SK-N-SH treated with all-trans-retinoic acid at 6 μM for 48 hours (cell line): ENCODE results near the gene UVRAG.

ENCODE experiments used
- ATAC-seq: fragments of 200-7000 bp; cut with Tn5 transposase; 3 replicates; pipeline ENCODE4 v1.9.1; 2020; ENCODE audit warnings: mild to moderate bottlenecking, moderate library complexity
- ARNTL ChIP-seq: fragments of 450-650 bp; formaldehyde crosslinking; IDR thresholded peaks from 2 replicates; pipeline ENCODE4 v1.5.0; 2020; ENCODE audit warnings: low read depth, mild to moderate bottlenecking, moderate library complexity, borderline replicate concordance
- BACH2 ChIP-seq: fragments of 250-450 bp; sonication (Bioruptor Pico); IDR thresholded peaks from 2 replicates; pipeline ENCODE4 v1.9.0; 2021; ENCODE audit warnings: mild to moderate bottlenecking, borderline replicate concordance
- CREB5 ChIP-seq: fragments of 250-450 bp; sonication (Bioruptor Pico); IDR thresholded peaks from 2 replicates; pipeline ENCODE4 v1.5.1; 2020; ENCODE audit warnings: low read depth, mild to moderate bottlenecking, moderate library complexity
- CSDC2 ChIP-seq: fragments of 250-450 bp; sonication (Bioruptor Pico); IDR thresholded peaks from 2 replicates; pipeline ENCODE4 v1.5.0; 2020; ENCODE audit warnings: mild to moderate bottlenecking, moderate library complexity
- CSRNP3 ChIP-seq: fragments of 250-450 bp; sonication (Bioruptor Pico); IDR thresholded peaks from 2 replicates; pipeline ENCODE4 v1.5.1; 2021; ENCODE audit warnings: mild to moderate bottlenecking, moderate library complexity
- ESRRG ChIP-seq: fragments of 250-450 bp; sonication (Bioruptor Pico); IDR thresholded peaks from 2 replicates; pipeline ENCODE4 v1.6.1; 2021; ENCODE audit warnings: mild to moderate bottlenecking
- GLIS3 ChIP-seq: fragments of 250-450 bp; sonication (Bioruptor Pico); IDR thresholded peaks from 2 replicates; pipeline ENCODE4 v1.5.0; 2020; ENCODE audit warnings: mild to moderate bottlenecking, moderate library complexity
- OSR1 ChIP-seq: fragments of 250-450 bp; sonication (Bioruptor Pico); IDR thresholded peaks from 2 replicates; pipeline ENCODE4 v1.8.0; 2022; ENCODE audit warnings: moderate library complexity, mild to moderate bottlenecking, inconsistent platforms
- PPARA ChIP-seq: fragments of 250-450 bp; sonication (Bioruptor Pico); IDR thresholded peaks from 2 replicates; pipeline ENCODE4 v1.5.0; 2020; ENCODE audit warnings: mild to moderate bottlenecking, borderline replicate concordance
- RARB ChIP-seq: fragments of 250-450 bp; sonication (Bioruptor Pico); IDR thresholded peaks from 2 replicates; pipeline ENCODE4 v1.8.0; 2021; ENCODE audit warnings: mild to moderate bottlenecking, moderate library complexity
- SNAI2 ChIP-seq: fragments of 250-450 bp; sonication (Bioruptor Pico); IDR thresholded peaks from 2 replicates; pipeline ENCODE4 v1.5.0; 2020; ENCODE audit warnings: mild to moderate bottlenecking, moderate library complexity
- TCF4 ChIP-seq: fragments of 250-450 bp; sonication (Bioruptor Pico); IDR thresholded peaks from 2 replicates; pipeline ENCODE4 v1.8.0; 2021; ENCODE audit warnings: mild to moderate bottlenecking, moderate library complexity, borderline replicate concordance
- TOX ChIP-seq: fragments of 250-450 bp; sonication (Bioruptor Pico); IDR thresholded peaks from 2 replicates; pipeline ENCODE4 v1.8.0; 2021; ENCODE audit warnings: mild to moderate bottlenecking, moderate library complexity, borderline replicate concordance
- ZFP3 ChIP-seq: fragments of 250-450 bp; sonication (Bioruptor Pico); IDR thresholded peaks from 2 replicates; pipeline ENCODE4 v1.5.0; 2020; ENCODE audit warnings: mild to moderate bottlenecking, moderate library complexity
- ZFP30 ChIP-seq: fragments of 450-650 bp; formaldehyde crosslinking; IDR thresholded peaks from 2 replicates; pipeline ENCODE4 v1.5.0; 2022; ENCODE audit warnings: mild to moderate bottlenecking, moderate library complexity
- ZNF565 ChIP-seq: fragments of 450-650 bp; formaldehyde crosslinking; conservative IDR thresholded peaks from 2 replicates; pipeline ENCODE4 v1.5.0; 2020; ENCODE audit warnings: low read depth, mild to moderate bottlenecking, moderate library complexity
- ZNF70 ChIP-seq: fragments of 450-650 bp; formaldehyde crosslinking; IDR thresholded peaks from 2 replicates; pipeline ENCODE4 v1.5.0; 2020; ENCODE audit warnings: mild to moderate bottlenecking, moderate library complexity
- ZNF8 ChIP-seq: fragments of 450-650 bp; formaldehyde crosslinking; IDR thresholded peaks from 2 replicates; pipeline ENCODE4 v1.5.0; 2020; ENCODE audit warnings: mild to moderate bottlenecking, moderate library complexity
- TF ChIP-seq, protein P1 (sequence below): fragments of 250-450 bp; sonication (Bioruptor Pico); IDR thresholded peaks from 2 replicates; pipeline ENCODE4 v1.5.0; 2020; ENCODE audit warnings: mild to moderate bottlenecking, moderate library complexity
- TF ChIP-seq, protein P2 (sequence below): fragments of 250-450 bp; sonication (Bioruptor Pico); IDR thresholded peaks from 2 replicates; pipeline ENCODE4 v1.8.0; 2020; ENCODE audit warnings: mild to moderate bottlenecking, moderate library complexity, borderline replicate concordance

The UVRAG gene

DNA sequence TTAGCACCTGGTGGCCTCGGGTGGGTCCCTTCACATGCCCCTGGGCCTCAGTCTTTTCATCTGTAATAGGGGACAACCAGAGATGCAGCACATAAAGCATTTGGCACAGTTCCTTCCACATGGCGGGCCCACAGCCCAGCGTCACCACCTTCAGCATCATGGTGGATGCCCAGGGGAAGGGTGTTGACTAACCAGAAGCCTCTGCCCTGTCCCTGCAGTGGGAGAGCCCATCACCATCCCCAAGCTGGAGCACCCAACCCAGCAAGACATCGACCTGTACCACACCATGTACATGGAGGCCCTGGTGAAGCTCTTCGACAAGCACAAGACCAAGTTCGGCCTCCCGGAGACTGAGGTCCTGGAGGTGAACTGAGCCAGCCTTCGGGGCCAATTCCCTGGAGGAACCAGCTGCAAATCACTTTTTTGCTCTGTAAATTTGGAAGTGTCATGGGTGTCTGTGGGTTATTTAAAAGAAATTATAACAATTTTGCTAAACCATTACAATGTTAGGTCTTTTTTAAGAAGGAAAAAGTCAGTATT is 14.8 kb upstream of the UVRAG start (continued):
- TF ChIP-seq, protein P1, sequence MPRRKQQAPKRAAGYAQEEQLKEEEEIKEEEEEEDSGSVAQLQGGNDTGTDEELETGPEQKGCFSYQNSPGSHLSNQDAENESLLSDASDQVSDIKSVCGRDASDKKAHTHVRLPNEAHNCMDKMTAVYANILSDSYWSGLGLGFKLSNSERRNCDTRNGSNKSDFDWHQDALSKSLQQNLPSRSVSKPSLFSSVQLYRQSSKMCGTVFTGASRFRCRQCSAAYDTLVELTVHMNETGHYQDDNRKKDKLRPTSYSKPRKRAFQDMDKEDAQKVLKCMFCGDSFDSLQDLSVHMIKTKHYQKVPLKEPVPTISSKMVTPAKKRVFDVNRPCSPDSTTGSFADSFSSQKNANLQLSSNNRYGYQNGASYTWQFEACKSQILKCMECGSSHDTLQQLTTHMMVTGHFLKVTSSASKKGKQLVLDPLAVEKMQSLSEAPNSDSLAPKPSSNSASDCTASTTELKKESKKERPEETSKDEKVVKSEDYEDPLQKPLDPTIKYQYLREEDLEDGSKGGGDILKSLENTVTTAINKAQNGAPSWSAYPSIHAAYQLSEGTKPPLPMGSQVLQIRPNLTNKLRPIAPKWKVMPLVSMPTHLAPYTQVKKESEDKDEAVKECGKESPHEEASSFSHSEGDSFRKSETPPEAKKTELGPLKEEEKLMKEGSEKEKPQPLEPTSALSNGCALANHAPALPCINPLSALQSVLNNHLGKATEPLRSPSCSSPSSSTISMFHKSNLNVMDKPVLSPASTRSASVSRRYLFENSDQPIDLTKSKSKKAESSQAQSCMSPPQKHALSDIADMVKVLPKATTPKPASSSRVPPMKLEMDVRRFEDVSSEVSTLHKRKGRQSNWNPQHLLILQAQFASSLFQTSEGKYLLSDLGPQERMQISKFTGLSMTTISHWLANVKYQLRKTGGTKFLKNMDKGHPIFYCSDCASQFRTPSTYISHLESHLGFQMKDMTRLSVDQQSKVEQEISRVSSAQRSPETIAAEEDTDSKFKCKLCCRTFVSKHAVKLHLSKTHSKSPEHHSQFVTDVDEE, result no peak
- TF ChIP-seq, all 23 proteins: peak for 0

GRCh38 chr11:75800728-75801361 is 14.2 kb upstream of the UVRAG start:
- TF ChIP-seq, protein P2, sequence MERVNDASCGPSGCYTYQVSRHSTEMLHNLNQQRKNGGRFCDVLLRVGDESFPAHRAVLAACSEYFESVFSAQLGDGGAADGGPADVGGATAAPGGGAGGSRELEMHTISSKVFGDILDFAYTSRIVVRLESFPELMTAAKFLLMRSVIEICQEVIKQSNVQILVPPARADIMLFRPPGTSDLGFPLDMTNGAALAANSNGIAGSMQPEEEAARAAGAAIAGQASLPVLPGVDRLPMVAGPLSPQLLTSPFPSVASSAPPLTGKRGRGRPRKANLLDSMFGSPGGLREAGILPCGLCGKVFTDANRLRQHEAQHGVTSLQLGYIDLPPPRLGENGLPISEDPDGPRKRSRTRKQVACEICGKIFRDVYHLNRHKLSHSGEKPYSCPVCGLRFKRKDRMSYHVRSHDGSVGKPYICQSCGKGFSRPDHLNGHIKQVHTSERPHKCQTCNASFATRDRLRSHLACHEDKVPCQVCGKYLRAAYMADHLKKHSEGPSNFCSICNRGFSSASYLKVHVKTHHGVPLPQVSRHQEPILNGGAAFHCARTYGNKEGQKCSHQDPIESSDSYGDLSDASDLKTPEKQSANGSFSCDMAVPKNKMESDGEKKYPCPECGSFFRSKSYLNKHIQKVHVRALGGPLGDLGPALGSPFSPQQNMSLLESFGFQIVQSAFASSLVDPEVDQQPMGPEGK (CRISPR knock-in tag), result no peak
- TF ChIP-seq OSR1 (CRISPR knock-in tag) (no peak), TOX (CRISPR knock-in tag) (no peak), ESRRG (CRISPR knock-in tag) (no peak), SNAI2 (no peak), ZFP30 (CRISPR knock-in tag) (no peak), TCF4 (CRISPR knock-in tag) (no peak), CSDC2 (no peak), ZNF565 (CRISPR knock-in tag) (no peak), GLIS3 (CRISPR knock-in tag) (no peak), ZNF8 (CRISPR knock-in tag) (no peak), CSRNP3 (no peak), ZFP3 (no peak), ZNF70 (CRISPR knock-in tag) (no peak), BACH2 (CRISPR knock-in tag) (no peak), CREB5 (CRISPR knock-in tag) (no peak), ARNTL (CRISPR knock-in tag) (no peak), PPARA (CRISPR knock-in tag) (no peak), RARB (CRISPR knock-in tag) (no peak)
- TF ChIP-seq, protein P1, result no peak
- ATAC-seq, result no peak
